Measurements from ENCODE around the gene DAP3.
"Not testable (repeated sequence)": the region's sequence is repeated elsewhere in the genome, so short reads cannot be mapped to it uniquely, and the experiment has no call there.

DAP3 gene

DNA sequence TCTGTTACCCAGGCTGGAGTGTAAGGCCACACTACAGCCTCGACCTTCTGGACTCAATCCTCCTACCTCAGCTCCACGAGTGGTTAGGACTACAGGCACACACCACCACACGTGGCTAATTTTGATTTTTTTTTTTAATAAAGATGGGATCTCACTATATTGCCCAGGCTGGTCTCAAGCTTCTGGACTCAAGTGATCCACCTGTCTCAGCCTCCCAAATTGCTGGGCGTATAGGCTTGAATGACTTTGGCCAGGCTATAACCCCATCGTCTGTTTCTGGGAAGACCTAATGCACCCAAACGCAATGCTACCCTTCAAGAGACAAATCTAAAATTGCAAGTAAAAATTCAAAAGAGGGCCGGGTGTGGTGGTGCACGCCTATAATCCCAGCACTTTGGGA, 52.1 kb downstream of the DAP3 start:
- Histone ChIP-seq H2AFZ (ENCODE audit: low read length) (no peak overlapping the region), H3K27ac (ENCODE audit: low read depth, low read length, poor library complexity, severe bottlenecking) (no peak overlapping the region), H3K79me2 (ENCODE audit: insufficient read depth, low read length) (no peaks in the 10 kb centered on the region), H3F3A (ENCODE audit: insufficient read depth, low read length) (peaks cover 6% of the 10 kb centered on the region; the same call in 1 of the 2 replicates), H3K4me2 (ENCODE audit: low read length) (no peak overlapping the region), H4K20me1 (ENCODE audit: insufficient read depth, low read length) (no peaks in the 10 kb centered on the region), H3K27me3 (ENCODE audit: insufficient read depth, low read length) (no peaks in the 10 kb centered on the region), H3K4me1 (ENCODE audit: insufficient read depth, low read length, severe bottlenecking) (peaks cover 6% of the 10 kb centered on the region), H3K9me2 (ENCODE audit: low read depth, low read length) (no peaks in the 10 kb centered on the region), H3K36me3 (ENCODE audit: insufficient read depth, low read length) (peaks cover 30% of the 10 kb centered on the region), H3K9ac (ENCODE audit: low read length) (no peak overlapping the region), H3K4me3 (ENCODE audit: low read depth, low read length, poor library complexity, severe bottlenecking) (no peak overlapping the region), H3K9me3 (ENCODE audit: low read length) (no peaks in the 10 kb centered on the region)
- TF ChIP-seq CTCF (IDR thresholded peaks at IDR 0.05; ENCODE audit: low read length): no peak
- TF ChIP-seq EZH2 (IDR thresholded peaks at IDR 0.05; ENCODE audit: borderline replicate concordance, low read length): no peak

DNA sequence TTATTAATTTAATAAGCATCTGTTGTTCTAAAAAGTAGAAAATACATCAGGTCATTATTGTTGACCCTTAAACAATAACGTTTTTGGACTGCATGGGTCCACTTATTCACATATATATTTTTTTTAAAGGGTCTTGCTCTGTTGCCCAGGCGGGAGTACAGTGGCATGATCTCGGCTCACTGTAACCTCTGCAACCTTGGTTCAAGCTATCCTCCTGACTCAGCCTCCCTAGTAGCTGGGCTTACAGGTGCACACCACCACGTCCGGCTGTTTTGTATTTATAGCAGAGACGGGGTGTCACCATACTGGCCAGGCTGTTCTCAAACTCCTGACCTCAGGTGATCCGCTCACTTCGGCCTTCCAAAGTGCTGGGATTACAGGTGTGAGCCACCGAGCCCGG, 53.0 kb downstream of the DAP3 start:
- Histone ChIP-seq H3K4me1 (ENCODE audit: insufficient read depth, low read length, severe bottlenecking) (peaks cover 6% of the 10 kb centered on the region), H3K9me2 (ENCODE audit: low read depth, low read length) (no peaks in the 10 kb centered on the region), H3K9ac (ENCODE audit: low read length) (no peak overlapping the region), H3K4me2 (ENCODE audit: low read length) (no peak overlapping the region), H3F3A (ENCODE audit: insufficient read depth, low read length) (peaks cover 6% of the 10 kb centered on the region; the same call in 1 of the 2 replicates), H3K9me3 (ENCODE audit: low read length) (no peaks in the 10 kb centered on the region), H3K27me3 (ENCODE audit: insufficient read depth, low read length) (no peaks in the 10 kb centered on the region), H3K4me3 (ENCODE audit: low read depth, low read length, poor library complexity, severe bottlenecking) (no peak overlapping the region), H4K20me1 (ENCODE audit: insufficient read depth, low read length) (no peaks in the 10 kb centered on the region), H3K36me3 (ENCODE audit: insufficient read depth, low read length) (peaks cover 21% of the 10 kb centered on the region), H3K79me2 (ENCODE audit: insufficient read depth, low read length) (no peaks in the 10 kb centered on the region), H2AFZ (ENCODE audit: low read length) (no peak overlapping the region), H3K27ac (ENCODE audit: low read depth, low read length, poor library complexity, severe bottlenecking) (no peak overlapping the region)
- TF ChIP-seq CTCF (IDR thresholded peaks at IDR 0.05; ENCODE audit: low read length) (no peak), EZH2 (IDR thresholded peaks at IDR 0.05; ENCODE audit: borderline replicate concordance, low read length) (no peak)

- H3K27me3 ChIP-seq (ENCODE audit: insufficient read depth, low read length): no peaks in the 10 kb centered on the region
- peak overlapping the region; percentile 22 for H3K27ac ChIP-seq (ENCODE audit: low read depth, low read length, poor library complexity, severe bottlenecking)
- no peak for TF ChIP-seq CTCF (IDR thresholded peaks at IDR 0.05; ENCODE audit: low read length)
- TF ChIP-seq EZH2 (IDR thresholded peaks at IDR 0.05; ENCODE audit: borderline replicate concordance, low read length): no peak
- H3K4me2 ChIP-seq (ENCODE audit: low read length): peak overlapping the region; percentile 83
- peaks cover 6% of the 10 kb centered on the region; the same call in 1 of the 2 replicates for H3F3A ChIP-seq (ENCODE audit: insufficient read depth, low read length)
- 0 out of 2 replicates have a peak, but pooled peaks cover 6% of the 10 kb centered on the region for H3K36me3 ChIP-seq (ENCODE audit: insufficient read depth, low read length)
- no peaks in the 10 kb centered on the region for H3K9me2 ChIP-seq (ENCODE audit: low read depth, low read length)
- H3K4me3 ChIP-seq (ENCODE audit: low read depth, low read length, poor library complexity, severe bottlenecking): peak overlapping the region; percentile 68
- 0 out of 2 replicates have a peak overlapping the region, but pooled peaks have one; percentile 6 for H2AFZ ChIP-seq (ENCODE audit: low read length)
- no peaks in the 10 kb centered on the region for H3K9me3 ChIP-seq (ENCODE audit: low read length)
- H3K9ac ChIP-seq (ENCODE audit: low read length): peak overlapping the region; percentile 78
- no peaks in the 10 kb centered on the region for H3K79me2 ChIP-seq (ENCODE audit: insufficient read depth, low read length)
- H4K20me1 ChIP-seq (ENCODE audit: insufficient read depth, low read length): no peaks in the 10 kb centered on the region
- peaks cover 6% of the 10 kb centered on the region for H3K4me1 ChIP-seq (ENCODE audit: insufficient read depth, low read length, severe bottlenecking)
These were observed 55.9 kb downstream of the DAP3 start for GRCh38 chr1:155744711-155745283.

GRCh38 chr1:155745284-155746228, 56.7 kb downstream of the DAP3 start:
- Histone ChIP-seq H3K27ac (ENCODE audit: low read depth, low read length, poor library complexity, severe bottlenecking) (peak overlapping the region; percentile 22), H3K4me3 (ENCODE audit: low read depth, low read length, poor library complexity, severe bottlenecking) (peak overlapping the region; percentile 68), H3K9ac (ENCODE audit: low read length) (peak overlapping the region; percentile 78), H2AFZ (ENCODE audit: low read length) (0 out of 2 replicates have a peak overlapping the region, but pooled peaks have one; percentile 6), H3K4me2 (ENCODE audit: low read length) (peak overlapping the region; percentile 83)
- not testable (repeated sequence) for H3K9me2 ChIP-seq (ENCODE audit: low read depth, low read length); H4K20me1 ChIP-seq (ENCODE audit: insufficient read depth, low read length); H3K79me2 ChIP-seq (ENCODE audit: insufficient read depth, low read length); H3F3A ChIP-seq (ENCODE audit: insufficient read depth, low read length); H3K27me3 ChIP-seq (ENCODE audit: insufficient read depth, low read length); H3K9me3 ChIP-seq (ENCODE audit: low read length); H3K36me3 ChIP-seq (ENCODE audit: insufficient read depth, low read length); H3K4me1 ChIP-seq (ENCODE audit: insufficient read depth, low read length, severe bottlenecking)

GRCh38 chr1:155747586-155747985, 58.7 kb downstream of the DAP3 start:
- H3K9ac ChIP-seq (ENCODE audit: low read length); H2AFZ ChIP-seq (ENCODE audit: low read length); H3K9me3 ChIP-seq (ENCODE audit: low read length); H3K4me2 ChIP-seq (ENCODE audit: low read length); H3K4me3 ChIP-seq (ENCODE audit: low read depth, low read length, poor library complexity, severe bottlenecking); H3K27ac ChIP-seq (ENCODE audit: low read depth, low read length, poor library complexity, severe bottlenecking); H3K79me2 ChIP-seq (ENCODE audit: insufficient read depth, low read length); H3F3A ChIP-seq (ENCODE audit: insufficient read depth, low read length); H3K9me2 ChIP-seq (ENCODE audit: low read depth, low read length); H4K20me1 ChIP-seq (ENCODE audit: insufficient read depth, low read length); H3K4me1 ChIP-seq (ENCODE audit: insufficient read depth, low read length, severe bottlenecking); H3K27me3 ChIP-seq (ENCODE audit: insufficient read depth, low read length): not testable (repeated sequence)
- 0 out of 2 replicates have a peak, but pooled peaks cover 13% of the 10 kb centered on the region for H3K36me3 ChIP-seq (ENCODE audit: insufficient read depth, low read length)
